ENCODE data around the gene CLEC16A.

CLEC16A gene

DNA sequence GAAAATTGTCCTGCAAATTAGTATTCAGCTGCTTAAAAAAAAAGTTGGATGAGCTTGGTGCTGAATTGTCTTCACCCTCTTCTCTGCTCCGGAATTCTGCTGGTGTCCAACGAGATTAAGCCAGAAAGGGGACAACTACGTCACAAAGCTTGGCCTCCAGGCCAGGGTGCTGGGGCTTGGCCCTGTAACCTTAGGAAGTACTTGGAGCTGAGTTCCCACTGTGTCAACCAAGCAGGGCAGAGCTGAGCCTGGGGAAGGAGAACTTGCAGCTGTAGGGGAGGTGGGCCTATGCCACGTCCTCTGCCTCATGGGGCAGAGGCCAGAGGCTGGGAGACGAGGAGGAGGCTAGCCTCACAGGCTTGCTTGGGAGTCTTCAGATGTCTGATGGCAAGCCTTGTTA lies 71.2 kb downstream of the CLEC16A start:
- DNase-seq (ENCODE audit: low read depth), result no peak

DNA sequence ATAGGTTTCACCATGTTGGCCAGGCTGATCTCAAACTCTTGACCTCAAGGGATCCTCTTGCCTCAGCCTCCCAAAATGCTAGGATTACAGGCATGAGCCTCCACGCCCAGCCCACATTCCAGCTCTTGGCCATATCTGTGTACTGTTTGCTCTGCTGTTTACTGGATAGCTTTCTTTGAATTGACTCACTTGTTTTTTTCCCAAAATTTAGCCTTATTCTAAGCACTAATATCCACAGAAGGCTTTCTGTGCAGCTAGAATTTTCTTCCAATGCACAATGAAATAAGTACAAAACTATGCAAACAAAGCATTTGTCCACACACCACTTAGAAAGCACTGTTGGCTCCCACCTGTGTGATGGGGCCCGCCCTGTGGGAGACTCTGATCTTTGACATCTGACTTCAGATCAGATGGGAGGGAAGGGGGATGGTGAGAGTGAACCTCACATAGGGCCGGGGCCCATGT lies 72.2 kb downstream of the CLEC16A start:
- no peak for DNase-seq (ENCODE audit: low read depth)

- DNase-seq (ENCODE audit: low read depth), result no peak
Observed at GRCh38 chr16:11016993-11017392, 72.6 kb downstream of the CLEC16A start.

GRCh38 chr16:11017499-11017898 lies 73.1 kb downstream of the CLEC16A start:
- DNase-seq (ENCODE audit: low read depth), result no peak

GRCh38 chr16:11020388-11020787 lies 76.0 kb downstream of the CLEC16A start:
- DNase-seq (ENCODE audit: low read depth), result no peak

DNA sequence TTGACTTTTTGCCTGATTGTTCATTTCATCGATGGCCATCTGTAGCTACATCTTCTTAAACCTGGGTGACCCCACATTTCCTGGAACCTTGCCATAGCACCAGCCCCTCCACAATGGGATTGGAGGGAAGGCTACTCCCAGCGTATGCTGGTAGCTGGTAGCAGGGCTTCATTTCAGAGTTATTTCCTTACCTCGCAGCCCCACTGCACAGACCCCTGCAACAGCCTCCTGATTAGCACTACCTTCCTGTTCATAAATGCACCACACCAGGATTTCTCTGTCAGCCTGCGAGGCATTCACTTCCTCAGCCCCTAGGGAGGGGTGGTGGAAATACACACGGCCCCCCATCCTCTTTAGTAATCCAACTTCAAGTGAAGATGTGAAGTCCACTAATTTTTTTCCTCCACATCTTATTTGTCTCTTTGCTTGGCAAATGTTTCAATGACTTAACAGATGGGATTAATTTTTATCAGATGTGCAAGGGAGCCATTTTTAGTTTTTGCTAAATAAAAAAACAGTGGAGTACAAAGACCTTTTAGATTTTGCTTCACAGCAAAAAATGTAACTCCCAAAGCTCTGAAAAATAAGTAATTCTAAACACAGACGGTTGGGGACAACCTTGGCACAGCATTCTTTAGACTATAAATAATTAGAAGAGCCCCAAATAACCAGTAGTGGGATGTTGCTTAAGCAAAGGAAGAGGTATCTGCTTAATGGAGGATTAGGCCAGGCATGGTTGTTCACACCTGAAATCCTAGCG lies 76.6 kb downstream of the CLEC16A start:
- no peak for DNase-seq (ENCODE audit: low read depth)

DNA sequence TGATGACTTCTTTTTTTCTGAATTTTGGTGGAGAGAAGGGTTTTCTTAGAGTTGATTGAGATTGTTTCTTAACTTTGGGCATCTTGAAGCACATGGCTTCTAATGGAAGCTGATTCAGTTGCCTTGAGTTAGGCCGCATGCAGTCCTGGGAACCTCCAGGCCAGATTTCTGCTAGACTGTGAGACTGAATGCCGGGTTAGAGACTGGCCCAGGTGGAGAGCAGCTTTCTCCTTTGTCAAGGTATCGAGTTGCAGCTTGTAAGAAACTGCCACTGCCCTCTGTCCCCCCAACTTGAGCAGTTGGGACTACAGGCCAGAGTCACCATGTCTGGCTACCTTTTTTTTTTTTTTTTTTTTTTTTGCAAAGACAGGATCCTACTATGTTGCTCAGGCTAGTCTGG lies 77.6 kb downstream of the CLEC16A start:
- no peak for DNase-seq (ENCODE audit: low read depth)

DNA sequence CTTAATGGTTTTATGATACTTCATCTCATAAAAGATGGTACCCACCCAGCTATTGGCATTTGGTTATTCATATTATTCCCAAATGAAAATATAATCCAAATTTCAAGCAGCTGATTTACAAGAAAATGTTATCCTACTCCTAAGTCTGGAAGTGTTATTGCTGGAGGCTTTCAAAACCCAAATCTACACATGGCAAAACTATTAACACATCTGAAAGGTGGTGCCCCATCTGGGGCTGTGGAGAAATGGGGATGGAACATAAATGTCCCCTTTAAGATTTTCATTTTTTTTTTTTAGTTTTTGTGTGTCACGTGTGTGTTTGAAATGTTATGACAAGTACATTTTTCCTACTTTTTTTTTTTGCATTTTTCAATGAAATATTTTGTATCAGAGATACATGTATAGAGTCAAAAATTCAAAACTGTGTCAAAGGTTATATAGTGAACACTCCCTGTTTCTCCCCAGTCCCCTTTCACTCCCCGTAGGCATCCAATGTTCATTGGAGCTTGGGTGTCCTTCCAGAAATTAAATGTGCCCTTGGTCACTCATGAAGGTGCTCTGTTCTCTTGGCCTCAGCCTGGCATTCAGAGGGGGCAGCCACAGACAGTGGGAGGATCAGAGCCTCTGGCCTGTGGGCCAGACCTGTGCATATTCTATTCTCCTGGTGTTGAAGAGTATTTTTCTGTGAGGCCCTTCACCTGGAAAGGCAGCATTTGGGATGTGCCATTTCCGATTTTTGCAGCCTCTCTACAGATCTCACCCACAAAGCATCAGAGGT lies 79.1 kb downstream of the CLEC16A start:
- DNase-seq (ENCODE audit: low read depth), result no peak

DNA sequence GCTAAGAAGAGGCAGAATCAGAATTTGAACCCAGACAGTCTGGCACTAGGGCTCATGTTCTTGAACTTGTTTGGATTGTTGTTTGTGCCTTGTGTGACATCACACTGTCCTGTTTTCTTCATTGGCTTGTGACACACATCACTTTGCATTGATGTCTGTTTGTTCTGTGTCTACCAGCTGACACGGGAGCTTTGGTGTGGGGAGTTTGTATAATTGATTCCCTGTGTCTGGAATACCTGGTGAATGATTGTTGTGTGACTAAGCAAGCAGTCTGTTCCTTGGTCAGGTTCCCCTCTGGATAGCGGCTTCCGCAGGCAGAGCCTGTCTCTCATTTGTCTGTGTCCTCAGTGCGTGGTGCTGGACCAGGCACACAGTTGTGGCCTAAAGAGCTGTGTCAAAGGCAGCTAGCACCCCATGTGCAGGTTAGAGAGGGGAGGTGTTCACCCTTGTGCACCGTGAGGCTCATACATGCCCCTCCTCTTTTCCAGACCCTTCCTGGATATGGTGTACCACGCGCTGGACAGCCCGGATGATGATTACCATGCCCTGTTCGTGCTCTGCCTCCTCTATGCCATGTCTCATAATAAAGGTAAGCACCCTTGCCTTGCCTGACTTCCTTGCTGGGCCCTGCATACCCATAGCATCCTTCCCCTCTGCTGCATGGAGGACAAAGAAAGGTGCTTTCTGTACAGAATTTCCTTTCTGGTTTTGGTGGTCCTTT lies 80.1 kb downstream of the CLEC16A start:
- DNase-seq (ENCODE audit: low read depth), result no peak

- DNase-seq (ENCODE audit: low read depth), result no peak
Observed at GRCh38 chr16:11025120-11025531, 80.8 kb downstream of the CLEC16A start.

- no peak for DNase-seq (ENCODE audit: low read depth)
Observed at GRCh38 chr16:11029948-11030347, 85.6 kb downstream of the CLEC16A start.

DNA sequence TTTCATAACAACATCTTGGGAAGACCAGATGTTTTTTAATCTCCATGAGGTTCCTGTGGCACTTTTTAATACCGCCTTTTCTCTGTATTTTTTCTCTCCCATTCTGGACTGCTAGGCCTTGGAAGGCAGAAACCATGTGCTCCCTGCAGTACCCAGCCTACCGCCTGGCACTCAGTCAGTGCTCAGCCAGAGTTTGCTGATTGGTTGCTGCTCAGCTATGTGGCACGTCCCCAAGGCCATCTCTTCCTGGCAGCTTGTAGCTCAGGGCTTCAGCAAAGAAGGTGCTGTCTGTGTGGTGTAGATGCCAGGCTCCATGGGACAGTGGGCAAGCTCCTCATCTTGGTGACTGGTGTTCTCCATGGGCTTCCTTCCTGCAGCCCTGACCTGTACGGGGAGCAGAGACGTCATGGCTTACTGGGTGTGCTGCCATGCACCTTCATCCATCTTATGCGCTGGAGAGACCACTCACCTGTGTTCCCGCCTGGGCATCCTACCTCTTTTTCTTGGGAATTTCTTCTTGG lies 86.7 kb downstream of the CLEC16A start:
- DNase-seq (ENCODE audit: low read depth), result no peak

DNA sequence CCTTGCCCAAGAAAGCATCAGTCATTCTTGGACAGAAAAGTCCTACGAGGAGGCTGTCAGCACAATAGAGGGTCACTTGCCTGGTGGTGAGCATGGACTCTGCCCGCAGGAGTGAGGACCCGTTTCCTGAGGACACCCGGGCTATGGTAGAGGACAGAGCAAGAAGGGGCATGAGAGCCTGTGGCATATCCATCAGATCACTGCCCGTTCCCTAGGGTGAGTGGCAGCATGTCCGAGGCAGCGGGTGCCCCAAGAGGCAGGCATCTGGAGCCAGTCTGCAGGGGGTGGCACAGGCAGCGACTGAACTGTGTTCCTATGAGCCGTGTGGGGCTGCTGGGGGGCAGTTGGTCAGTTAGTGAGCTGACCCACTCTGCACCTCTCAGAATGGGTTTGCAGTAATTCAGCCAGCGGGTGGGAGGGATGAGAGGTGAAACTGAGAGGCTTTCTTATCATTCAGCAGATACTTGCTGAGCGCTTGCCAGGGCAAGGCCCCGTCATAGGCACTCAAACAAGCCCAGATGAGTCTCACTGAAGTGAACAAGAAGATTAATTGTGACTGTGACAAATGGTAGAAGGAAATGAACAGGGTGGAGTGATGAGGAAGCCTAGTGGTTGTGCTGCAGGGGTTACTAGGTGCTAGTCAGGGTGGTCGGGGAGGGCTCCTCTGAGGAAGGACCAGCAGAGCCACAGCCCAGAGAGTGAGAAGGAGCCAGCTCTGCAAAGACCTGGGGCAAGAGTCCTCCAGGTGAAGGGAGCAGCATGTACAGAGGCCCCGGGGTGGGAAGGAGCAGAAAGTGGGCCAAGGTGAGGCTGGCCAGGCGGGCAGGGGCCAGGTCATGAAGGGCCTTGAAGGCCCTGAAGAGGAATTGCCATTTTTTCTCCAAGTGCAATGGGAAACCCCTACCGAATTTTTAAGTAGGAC lies 87.9 kb downstream of the CLEC16A start:
- DNase-seq (ENCODE audit: low read depth), result no peak

GRCh38 chr16:11032922-11033291 lies 88.5 kb downstream of the CLEC16A start:
- DNase-seq (ENCODE audit: low read depth), result no peak

DNA sequence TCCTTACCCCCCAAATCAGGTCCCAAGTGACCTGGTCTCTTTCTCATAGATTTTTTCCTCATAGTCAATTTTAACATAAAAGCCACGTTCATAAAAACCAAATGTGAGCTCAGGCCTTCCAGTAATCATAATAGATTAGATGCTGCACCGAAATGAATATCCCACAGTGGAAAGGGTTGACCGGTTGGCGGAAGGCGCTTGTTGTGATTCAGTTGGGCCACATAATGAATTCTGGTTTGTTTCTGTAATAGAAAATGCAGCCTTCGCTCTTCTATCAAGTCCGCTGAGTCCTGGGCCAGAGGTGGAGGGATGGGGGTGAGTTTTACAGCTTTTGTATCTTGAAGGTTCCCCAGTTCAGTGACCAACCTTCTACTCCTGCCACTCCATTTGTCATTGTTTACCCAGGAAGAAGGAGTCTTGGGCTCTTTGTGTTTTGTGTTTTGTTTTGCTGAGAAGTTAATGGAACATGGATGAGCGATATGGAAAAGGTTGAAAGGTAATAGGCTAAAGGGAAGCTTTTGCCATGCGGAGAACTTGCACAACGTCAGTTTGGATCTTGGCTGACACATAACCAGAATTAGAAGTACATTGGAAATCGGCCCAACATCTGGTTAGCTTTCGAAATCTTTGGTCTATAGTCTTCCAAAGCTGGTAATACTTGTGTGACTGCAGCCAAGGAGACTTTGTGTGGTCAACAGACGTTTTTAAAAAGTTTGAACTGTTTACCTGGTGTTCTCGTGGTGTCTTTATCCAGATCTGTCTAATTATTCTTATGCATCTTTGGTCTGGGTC lies 89.5 kb downstream of the CLEC16A start:
- DNase-seq (ENCODE audit: low read depth), result no peak

DNA sequence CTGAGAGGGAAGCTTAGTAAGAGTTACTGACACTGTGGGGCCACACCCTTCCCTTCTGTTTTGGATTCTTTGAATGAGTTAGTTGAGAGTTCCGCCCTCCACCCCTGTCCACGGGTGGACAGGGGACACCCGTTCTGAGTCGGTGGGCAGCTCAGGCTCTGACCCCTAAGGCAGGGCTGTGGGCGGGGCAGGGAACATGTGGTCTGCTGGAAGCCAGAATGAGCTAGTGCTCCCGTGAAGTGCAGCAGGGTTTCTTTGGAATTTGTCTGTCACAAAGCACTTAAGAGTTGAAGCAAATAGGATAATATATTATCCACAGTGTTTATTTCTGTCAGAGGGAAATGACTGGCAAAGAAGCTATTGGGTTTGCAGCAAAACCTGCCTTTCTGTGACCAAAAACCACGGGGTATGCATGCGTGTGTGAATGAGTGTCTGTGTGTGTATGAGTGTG lies 90.1 kb downstream of the CLEC16A start:
- no peak for DNase-seq (ENCODE audit: low read depth)

DNA sequence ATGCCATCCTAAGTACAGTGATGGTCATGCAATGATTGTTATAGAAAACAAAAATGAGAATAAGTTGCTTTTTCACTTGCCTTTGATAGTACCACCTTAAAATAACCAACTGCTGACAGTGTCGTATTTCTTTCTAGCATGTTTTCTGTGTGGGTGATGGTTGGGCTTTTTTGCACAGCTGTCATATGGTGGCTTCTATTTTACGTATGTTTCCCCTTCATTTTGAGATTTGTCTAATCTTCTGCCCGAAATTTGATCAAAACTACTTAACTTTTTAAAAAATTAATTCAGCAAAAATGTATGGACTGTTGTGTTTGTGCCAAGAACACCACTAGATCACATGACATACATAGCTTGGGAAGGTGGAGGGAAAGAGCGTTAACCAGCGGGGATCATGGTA lies 90.7 kb downstream of the CLEC16A start:
- no peak for DNase-seq (ENCODE audit: low read depth)

- DNase-seq (ENCODE audit: low read depth), result no peak
Observed at GRCh38 chr16:11036040-11036439, 91.7 kb downstream of the CLEC16A start.

DNA sequence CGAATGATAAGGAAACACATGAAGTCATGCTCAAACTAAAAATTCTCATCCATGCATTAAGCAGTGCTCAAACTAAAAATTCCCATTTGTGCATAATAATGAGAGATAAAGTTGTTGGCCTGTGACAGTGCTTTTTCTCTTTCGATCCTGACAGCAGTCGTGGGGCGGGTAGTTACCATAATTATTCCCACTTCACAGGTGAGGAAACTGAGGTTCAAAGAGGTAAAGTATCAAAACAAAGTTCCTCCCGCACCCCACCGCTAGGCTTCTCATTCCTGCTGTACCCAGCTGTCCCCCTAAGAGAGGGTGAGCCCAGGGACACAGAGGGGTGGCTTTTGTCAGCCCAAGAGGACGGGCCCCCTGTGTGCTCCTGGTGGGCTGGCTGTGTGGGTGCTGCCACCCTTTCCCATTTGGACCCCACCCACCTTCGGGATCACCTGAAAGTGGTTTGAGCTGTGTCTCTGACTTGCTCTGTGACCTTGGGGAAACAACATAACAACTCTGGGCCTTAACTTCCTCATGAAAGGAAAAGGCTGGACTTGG lies 92.6 kb downstream of the CLEC16A start:
- DNase-seq (ENCODE audit: low read depth), result no peak

- DNase-seq (ENCODE audit: low read depth), result no peak
Observed at GRCh38 chr16:11038305-11038704, 93.9 kb downstream of the CLEC16A start.

Data from activated T-helper 1 cell treated with Interleukin-2 at 50 U/mL for 16 hours (primary cell).